Measurements from ENCODE around the gene CAMKV. TPM values are rescaled to one million over a fixed set of nuclear protein-coding genes. Genes with fewer than 3 reads are reported as not detected.

CAMKV gene
- total and polyA plus RNA-seq, 2 donors from 2014 or later = 0.16 TPM; not detected in 1

DNA sequence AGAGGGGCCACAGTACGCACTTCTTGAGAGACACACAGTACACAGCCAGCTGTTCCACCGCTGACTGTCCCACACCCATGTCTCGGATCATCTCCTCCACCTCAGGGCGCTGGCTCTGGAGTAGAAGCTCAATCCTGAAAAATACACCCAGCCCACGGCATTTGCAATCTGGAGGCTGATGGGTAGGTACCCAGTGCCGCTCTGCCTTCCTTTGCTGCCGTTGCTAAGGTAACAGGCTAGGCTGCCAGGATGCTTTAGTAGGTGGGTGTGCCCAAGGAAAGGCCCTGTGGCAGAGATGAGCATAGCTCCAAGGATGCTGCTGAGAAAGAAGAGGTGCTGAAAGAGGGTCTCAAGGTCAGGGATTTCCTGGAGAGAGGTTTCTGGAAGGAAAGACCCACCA, 27.9 kb downstream of the CAMKV start:
- FAIRE-seq (no peak), DNase-seq (no peak)
- TF ChIP-seq, protein P1, sequence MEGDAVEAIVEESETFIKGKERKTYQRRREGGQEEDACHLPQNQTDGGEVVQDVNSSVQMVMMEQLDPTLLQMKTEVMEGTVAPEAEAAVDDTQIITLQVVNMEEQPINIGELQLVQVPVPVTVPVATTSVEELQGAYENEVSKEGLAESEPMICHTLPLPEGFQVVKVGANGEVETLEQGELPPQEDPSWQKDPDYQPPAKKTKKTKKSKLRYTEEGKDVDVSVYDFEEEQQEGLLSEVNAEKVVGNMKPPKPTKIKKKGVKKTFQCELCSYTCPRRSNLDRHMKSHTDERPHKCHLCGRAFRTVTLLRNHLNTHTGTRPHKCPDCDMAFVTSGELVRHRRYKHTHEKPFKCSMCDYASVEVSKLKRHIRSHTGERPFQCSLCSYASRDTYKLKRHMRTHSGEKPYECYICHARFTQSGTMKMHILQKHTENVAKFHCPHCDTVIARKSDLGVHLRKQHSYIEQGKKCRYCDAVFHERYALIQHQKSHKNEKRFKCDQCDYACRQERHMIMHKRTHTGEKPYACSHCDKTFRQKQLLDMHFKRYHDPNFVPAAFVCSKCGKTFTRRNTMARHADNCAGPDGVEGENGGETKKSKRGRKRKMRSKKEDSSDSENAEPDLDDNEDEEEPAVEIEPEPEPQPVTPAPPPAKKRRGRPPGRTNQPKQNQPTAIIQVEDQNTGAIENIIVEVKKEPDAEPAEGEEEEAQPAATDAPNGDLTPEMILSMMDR (IDR thresholded peaks at IDR 0.05; ENCODE audit: borderline replicate concordance, extremely low read depth, insufficient read depth) = no peak
- no peaks in the 10 kb centered on the region for H3K9me3 ChIP-seq (ENCODE audit: control insufficient read depth in 2 of 3, insufficient read depth in 1 of 3, low read length in 3 of 3)
- H3K27me3 ChIP-seq (ENCODE audit: control insufficient read depth, insufficient read depth, low read length) = no peaks in the 10 kb centered on the region
- H3K27ac ChIP-seq (ENCODE audit: low read depth in 2 of 2, low read length in 2 of 2) = no peak overlapping the region
- intact Hi-C loops (cut with DNase I) = no loop called here
- no peak overlapping the region for H3K9ac ChIP-seq (ENCODE audit: low read length in 3 of 3)
- peaks cover 0 to 25% (median 4%) of the 10 kb centered on the region in 3 donors for H3K4me1 ChIP-seq (ENCODE audit: control insufficient read depth in 2 of 3, insufficient read depth in 2 of 3, low read depth in 1 of 3, low read length in 3 of 3)
- no peak overlapping the region for H3K4me3 ChIP-seq (ENCODE audit: low read length in 3 of 3)
- no peaks in the 10 kb centered on the region for H3K36me3 ChIP-seq (ENCODE audit: control insufficient read depth in 2 of 3, insufficient read depth in 3 of 3, low read length in 3 of 3)

DNA sequence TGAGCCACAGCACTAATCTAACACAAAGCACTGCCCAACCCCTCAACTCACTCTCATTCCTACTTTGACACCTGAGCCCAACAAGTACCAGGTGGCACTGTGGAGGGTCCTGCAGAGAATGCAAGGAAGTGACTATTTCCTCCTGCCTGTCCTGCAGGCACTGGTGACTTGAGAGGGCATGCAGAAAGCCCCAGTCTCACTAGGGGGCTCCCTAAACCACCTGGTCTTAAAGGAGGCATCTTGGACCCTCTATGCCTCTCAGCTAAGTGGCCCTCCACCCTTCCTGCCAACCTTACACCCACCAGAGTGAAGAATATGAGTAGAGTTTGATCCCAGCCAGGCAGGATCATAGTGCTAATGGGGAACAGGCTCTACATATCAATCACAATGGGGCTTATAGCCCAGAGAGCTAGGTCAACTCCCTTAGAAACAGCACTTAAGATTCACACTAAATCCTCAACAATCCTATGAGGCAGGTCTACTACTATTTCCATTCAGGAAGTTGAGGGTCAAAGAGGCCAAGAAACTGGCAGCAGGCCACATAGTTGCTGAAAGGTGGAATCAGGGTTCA, 28.5 kb downstream of the CAMKV start:
- FAIRE-seq = no peak
- TF ChIP-seq, protein P1 (IDR thresholded peaks at IDR 0.05; ENCODE audit: borderline replicate concordance, extremely low read depth, insufficient read depth) = no peak
- Histone ChIP-seq H3K27me3 (ENCODE audit: control insufficient read depth, insufficient read depth, low read length) (no peaks in the 10 kb centered on the region), H3K4me1 (ENCODE audit: control insufficient read depth in 2 of 3, insufficient read depth in 2 of 3, low read depth in 1 of 3, low read length in 3 of 3) (peaks cover 0 to 25% (median 4%) of the 10 kb centered on the region in 3 donors), H3K9me3 (ENCODE audit: control insufficient read depth in 2 of 3, insufficient read depth in 1 of 3, low read length in 3 of 3) (no peaks in the 10 kb centered on the region), H3K36me3 (ENCODE audit: control insufficient read depth in 2 of 3, insufficient read depth in 3 of 3, low read length in 3 of 3) (no peaks in the 10 kb centered on the region), H3K4me3 (ENCODE audit: low read length in 3 of 3) (no peak overlapping the region), H3K27ac (ENCODE audit: low read depth in 2 of 2, low read length in 2 of 2) (no peak overlapping the region), H3K9ac (ENCODE audit: low read length in 3 of 3) (no peak overlapping the region)
- peak in 3 of 5 donors; percentile 14 to 29 (median 15) for DNase-seq
- intact Hi-C loops (cut with DNase I) = no loop called here

DNA sequence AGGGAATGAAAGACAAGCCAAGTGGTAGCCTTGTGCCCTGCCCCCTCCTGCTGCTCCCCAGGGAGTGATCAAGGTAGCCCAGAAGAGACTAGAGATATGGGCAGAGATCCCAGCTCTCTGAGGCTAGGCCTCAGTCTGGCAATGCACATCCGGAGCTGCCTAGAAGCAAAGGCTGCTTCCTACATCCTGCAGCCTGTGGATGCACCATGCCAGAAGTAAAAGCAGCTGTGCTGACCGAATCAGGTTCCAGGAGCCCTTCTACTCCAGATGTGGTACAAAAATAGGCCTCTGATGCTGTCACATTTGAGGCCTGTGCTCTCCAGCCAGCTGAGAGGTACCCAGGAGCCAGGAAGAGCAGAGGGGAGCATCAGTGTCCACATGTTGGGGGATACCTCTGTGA, 29.3 kb downstream of the CAMKV start:
- FAIRE-seq (no peak), DNase-seq (peak in 1 of 5 donors; percentile 14)
- H3K27me3 ChIP-seq (ENCODE audit: control insufficient read depth, insufficient read depth, low read length) = no peaks in the 10 kb centered on the region
- intact Hi-C loops (cut with DNase I) = no loop called here
- TF ChIP-seq, protein P1 (IDR thresholded peaks at IDR 0.05; ENCODE audit: borderline replicate concordance, extremely low read depth, insufficient read depth) = no peak
- H3K9me3 ChIP-seq (ENCODE audit: control insufficient read depth in 2 of 3, insufficient read depth in 1 of 3, low read length in 3 of 3) = no peaks in the 10 kb centered on the region
- H3K4me1 ChIP-seq (ENCODE audit: control insufficient read depth in 2 of 3, insufficient read depth in 2 of 3, low read depth in 1 of 3, low read length in 3 of 3) = peaks cover 0 to 23% (median 4%) of the 10 kb centered on the region in 3 donors
- no peak overlapping the region for H3K4me3 ChIP-seq (ENCODE audit: low read length in 3 of 3)
- no peak overlapping the region for H3K9ac ChIP-seq (ENCODE audit: low read length in 3 of 3)
- H3K27ac ChIP-seq (ENCODE audit: low read depth in 2 of 2, low read length in 2 of 2) = peak overlapping the region in 1 of 2 donors; percentile 16
- H3K36me3 ChIP-seq (ENCODE audit: control insufficient read depth in 2 of 3, insufficient read depth in 3 of 3, low read length in 3 of 3) = no peaks in the 10 kb centered on the region

All from kidney (tissue), 14 donors.